Right forelimb (tissue), 1 donor: ENCODE measurements around the gene NTRK2.

Experiments
- DNase-seq: peaks from one replicate; pipeline ENCODE4 v3.0.0-alpha.2; 2018

The NTRK2 gene

GRCh38 chr9:84785792-84786547 lies 116.4 kb downstream of the NTRK2 start:
- no peak for DNase-seq

- no peak for DNase-seq
Observed at GRCh38 chr9:84788803-84789462, 119.4 kb downstream of the NTRK2 start.

GRCh38 chr9:84789463-84789830 lies 119.9 kb downstream of the NTRK2 start:
- DNase-seq = no peak

- no peak for DNase-seq
Observed at GRCh38 chr9:84791643-84792042, 122.1 kb downstream of the NTRK2 start.

- DNase-seq = no peak
Observed at GRCh38 chr9:84793251-84793650, 123.7 kb downstream of the NTRK2 start.

- DNase-seq = no peak
Observed at GRCh38 chr9:84794981-84795637, 125.6 kb downstream of the NTRK2 start.

GRCh38 chr9:84796404-84796803 lies 126.9 kb downstream of the NTRK2 start:
- DNase-seq = no peak

- no peak for DNase-seq
Observed at GRCh38 chr9:84799251-84799650, 129.7 kb downstream of the NTRK2 start.

GRCh38 chr9:84804951-84805694 lies 135.6 kb downstream of the NTRK2 start:
- DNase-seq = no peak

- DNase-seq = no peak
Observed at GRCh38 chr9:84807431-84807830, 137.9 kb downstream of the NTRK2 start.

GRCh38 chr9:84807870-84808390 lies 138.4 kb downstream of the NTRK2 start:
- DNase-seq = no peak

- DNase-seq = no peak
Observed at GRCh38 chr9:84808416-84808815, 138.9 kb downstream of the NTRK2 start.

- no peak for DNase-seq
Observed at GRCh38 chr9:84811072-84811750, 141.7 kb downstream of the NTRK2 start.

GRCh38 chr9:84811751-84812074 lies 142.2 kb downstream of the NTRK2 start:
- DNase-seq = no peak

- DNase-seq = no peak
Observed at GRCh38 chr9:84812355-84812754, 142.8 kb downstream of the NTRK2 start.

- no peak for DNase-seq
Observed at GRCh38 chr9:84812847-84813246, 143.3 kb downstream of the NTRK2 start.

GRCh38 chr9:84815554-84815953 lies 146.0 kb downstream of the NTRK2 start:
- DNase-seq = no peak

GRCh38 chr9:84817038-84817437 lies 147.5 kb downstream of the NTRK2 start:
- DNase-seq = no peak

- no peak for DNase-seq
Observed at GRCh38 chr9:84818791-84819190, 149.3 kb downstream of the NTRK2 start.

GRCh38 chr9:84819491-84819991 lies 150.0 kb downstream of the NTRK2 start:
- DNase-seq = no peak

GRCh38 chr9:84821431-84821830 lies 151.9 kb downstream of the NTRK2 start:
- no peak for DNase-seq

GRCh38 chr9:84822589-84823233 lies 153.2 kb downstream of the NTRK2 start:
- no peak for DNase-seq
